ENCODE measurements around the gene DYTN.

DYTN gene

GRCh38 chr2:206611191-206611590, 107.0 kb downstream of the DYTN start:
- DNase-seq: no peak

- no peak for DNase-seq
Observed at GRCh38 chr2:206610451-206610850, 107.7 kb downstream of the DYTN start.

DNA sequence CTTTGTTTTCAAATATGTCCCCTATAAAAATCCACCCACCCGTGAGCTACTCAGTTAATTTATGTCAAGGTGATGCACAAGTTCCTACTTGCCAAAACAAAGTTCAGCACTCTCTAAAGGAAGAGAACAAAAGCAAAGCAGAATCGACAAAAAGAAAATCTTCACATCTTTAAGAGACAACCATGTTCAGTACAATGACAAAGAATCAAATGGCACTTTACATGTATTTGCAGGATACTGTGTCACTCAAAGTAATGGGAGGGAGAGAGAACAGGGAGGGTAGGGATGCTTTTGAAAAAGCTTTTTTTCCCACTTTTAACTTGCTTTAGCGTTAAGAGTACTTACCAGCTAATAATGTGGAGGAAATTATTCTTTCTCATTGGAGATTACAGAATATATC, 115.0 kb downstream of the DYTN start:
- DNase-seq: no peak

Data from stimulated activated naive CD4-positive, alpha-beta T cell treated with Interleukin-2 at 50 U/mL for 16 hours (primary cell).